SK-N-SH treated with all-trans-retinoic acid at 6 μM for 48 hours (cell line): ENCODE results near the gene TPRG1.

Experiments used
- BACH2 ChIP-seq: fragments of 250-450 bp; sonication (Bioruptor Pico); IDR thresholded peaks from 2 replicates; pipeline ENCODE4 v1.9.0; 2021; ENCODE audit warnings: mild to moderate bottlenecking, borderline replicate concordance
- CSDC2 ChIP-seq: fragments of 250-450 bp; sonication (Bioruptor Pico); IDR thresholded peaks from 2 replicates; pipeline ENCODE4 v1.5.0; 2020; ENCODE audit warnings: mild to moderate bottlenecking, moderate library complexity
- ISL1 ChIP-seq: fragments of 250-450 bp; sonication (Bioruptor Pico); IDR thresholded peaks from 2 replicates; pipeline ENCODE4 v2.1.2; 2022; ENCODE audit warnings: mild to moderate bottlenecking, moderate library complexity
- OSR1 ChIP-seq: fragments of 250-450 bp; sonication (Bioruptor Pico); IDR thresholded peaks from 2 replicates; pipeline ENCODE4 v1.8.0; 2022; ENCODE audit warnings: moderate library complexity, mild to moderate bottlenecking, inconsistent platforms
- PPARA ChIP-seq: fragments of 250-450 bp; sonication (Bioruptor Pico); IDR thresholded peaks from 2 replicates; pipeline ENCODE4 v1.5.0; 2020; ENCODE audit warnings: mild to moderate bottlenecking, borderline replicate concordance
- TCF4 ChIP-seq: fragments of 250-450 bp; sonication (Bioruptor Pico); IDR thresholded peaks from 2 replicates; pipeline ENCODE4 v1.8.0; 2021; ENCODE audit warnings: mild to moderate bottlenecking, moderate library complexity, borderline replicate concordance
- ZFP30 ChIP-seq: fragments of 450-650 bp; formaldehyde crosslinking; IDR thresholded peaks from 2 replicates; pipeline ENCODE4 v1.5.0; 2022; ENCODE audit warnings: mild to moderate bottlenecking, moderate library complexity
- ZNF565 ChIP-seq: fragments of 450-650 bp; formaldehyde crosslinking; conservative IDR thresholded peaks from 2 replicates; pipeline ENCODE4 v1.5.0; 2020; ENCODE audit warnings: low read depth, mild to moderate bottlenecking, moderate library complexity
- ZNF70 ChIP-seq: fragments of 450-650 bp; formaldehyde crosslinking; IDR thresholded peaks from 2 replicates; pipeline ENCODE4 v1.5.0; 2020; ENCODE audit warnings: mild to moderate bottlenecking, moderate library complexity
- TF ChIP-seq, protein P1 (sequence below): fragments of 250-450 bp; sonication (Bioruptor Pico); IDR thresholded peaks from 2 replicates; pipeline ENCODE4 v1.8.0; 2020; ENCODE audit warnings: mild to moderate bottlenecking, moderate library complexity, borderline replicate concordance
- TF ChIP-seq, protein P2 (sequence below): fragments of 250-450 bp; sonication (Bioruptor Pico); IDR thresholded peaks from 2 replicates; pipeline ENCODE4 v1.5.1; 2021; ENCODE audit warnings: mild to moderate bottlenecking, moderate library complexity
- TF ChIP-seq, protein P3 (sequence below): fragments of 250-450 bp; sonication (Bioruptor Pico); IDR thresholded peaks from 2 replicates; pipeline ENCODE4 v1.5.0; 2020; ENCODE audit warnings: mild to moderate bottlenecking, moderate library complexity

DNA sequence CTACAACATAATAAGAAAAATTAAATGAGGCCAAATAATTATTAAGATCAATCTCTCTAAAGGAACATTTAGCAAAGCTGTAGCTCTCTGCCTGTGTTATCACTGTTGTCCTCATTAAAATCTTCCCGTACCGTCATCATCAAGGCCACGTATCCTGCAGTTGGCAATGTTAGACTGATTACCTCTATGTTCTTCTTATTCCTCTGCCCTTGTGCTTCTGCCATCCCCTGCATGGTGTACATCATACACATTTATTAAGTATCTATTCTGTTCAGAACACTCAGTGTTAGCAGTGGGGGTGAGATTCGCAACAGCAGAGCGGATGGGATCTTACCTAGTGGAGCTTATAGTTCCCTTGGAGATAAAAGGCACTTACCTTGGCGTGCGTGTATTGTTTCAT lies 12.8 kb downstream of the TPRG1 start:
- TF ChIP-seq BACH2 (CRISPR knock-in tag) (no peak), ZNF70 (CRISPR knock-in tag) (no peak), TCF4 (CRISPR knock-in tag) (no peak), PPARA (CRISPR knock-in tag) (no peak), OSR1 (CRISPR knock-in tag) (no peak), CSDC2 (CRISPR knock-in tag) (no peak), ISL1 (CRISPR knock-in tag) (no peak), ZFP30 (CRISPR knock-in tag) (no peak), ZNF565 (CRISPR knock-in tag) (no peak)
- TF ChIP-seq, protein P1, sequence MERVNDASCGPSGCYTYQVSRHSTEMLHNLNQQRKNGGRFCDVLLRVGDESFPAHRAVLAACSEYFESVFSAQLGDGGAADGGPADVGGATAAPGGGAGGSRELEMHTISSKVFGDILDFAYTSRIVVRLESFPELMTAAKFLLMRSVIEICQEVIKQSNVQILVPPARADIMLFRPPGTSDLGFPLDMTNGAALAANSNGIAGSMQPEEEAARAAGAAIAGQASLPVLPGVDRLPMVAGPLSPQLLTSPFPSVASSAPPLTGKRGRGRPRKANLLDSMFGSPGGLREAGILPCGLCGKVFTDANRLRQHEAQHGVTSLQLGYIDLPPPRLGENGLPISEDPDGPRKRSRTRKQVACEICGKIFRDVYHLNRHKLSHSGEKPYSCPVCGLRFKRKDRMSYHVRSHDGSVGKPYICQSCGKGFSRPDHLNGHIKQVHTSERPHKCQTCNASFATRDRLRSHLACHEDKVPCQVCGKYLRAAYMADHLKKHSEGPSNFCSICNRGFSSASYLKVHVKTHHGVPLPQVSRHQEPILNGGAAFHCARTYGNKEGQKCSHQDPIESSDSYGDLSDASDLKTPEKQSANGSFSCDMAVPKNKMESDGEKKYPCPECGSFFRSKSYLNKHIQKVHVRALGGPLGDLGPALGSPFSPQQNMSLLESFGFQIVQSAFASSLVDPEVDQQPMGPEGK (CRISPR knock-in tag), result no peak
- TF ChIP-seq, protein P2, sequence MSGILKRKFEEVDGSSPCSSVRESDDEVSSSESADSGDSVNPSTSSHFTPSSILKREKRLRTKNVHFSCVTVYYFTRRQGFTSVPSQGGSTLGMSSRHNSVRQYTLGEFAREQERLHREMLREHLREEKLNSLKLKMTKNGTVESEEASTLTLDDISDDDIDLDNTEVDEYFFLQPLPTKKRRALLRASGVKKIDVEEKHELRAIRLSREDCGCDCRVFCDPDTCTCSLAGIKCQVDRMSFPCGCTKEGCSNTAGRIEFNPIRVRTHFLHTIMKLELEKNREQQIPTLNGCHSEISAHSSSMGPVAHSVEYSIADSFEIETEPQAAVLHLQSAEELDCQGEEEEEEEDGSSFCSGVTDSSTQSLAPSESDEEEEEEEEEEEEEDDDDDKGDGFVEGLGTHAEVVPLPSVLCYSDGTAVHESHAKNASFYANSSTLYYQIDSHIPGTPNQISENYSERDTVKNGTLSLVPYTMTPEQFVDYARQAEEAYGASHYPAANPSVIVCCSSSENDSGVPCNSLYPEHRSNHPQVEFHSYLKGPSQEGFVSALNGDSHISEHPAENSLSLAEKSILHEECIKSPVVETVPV (CRISPR knock-in tag), result no peak
- TF ChIP-seq, protein P3, sequence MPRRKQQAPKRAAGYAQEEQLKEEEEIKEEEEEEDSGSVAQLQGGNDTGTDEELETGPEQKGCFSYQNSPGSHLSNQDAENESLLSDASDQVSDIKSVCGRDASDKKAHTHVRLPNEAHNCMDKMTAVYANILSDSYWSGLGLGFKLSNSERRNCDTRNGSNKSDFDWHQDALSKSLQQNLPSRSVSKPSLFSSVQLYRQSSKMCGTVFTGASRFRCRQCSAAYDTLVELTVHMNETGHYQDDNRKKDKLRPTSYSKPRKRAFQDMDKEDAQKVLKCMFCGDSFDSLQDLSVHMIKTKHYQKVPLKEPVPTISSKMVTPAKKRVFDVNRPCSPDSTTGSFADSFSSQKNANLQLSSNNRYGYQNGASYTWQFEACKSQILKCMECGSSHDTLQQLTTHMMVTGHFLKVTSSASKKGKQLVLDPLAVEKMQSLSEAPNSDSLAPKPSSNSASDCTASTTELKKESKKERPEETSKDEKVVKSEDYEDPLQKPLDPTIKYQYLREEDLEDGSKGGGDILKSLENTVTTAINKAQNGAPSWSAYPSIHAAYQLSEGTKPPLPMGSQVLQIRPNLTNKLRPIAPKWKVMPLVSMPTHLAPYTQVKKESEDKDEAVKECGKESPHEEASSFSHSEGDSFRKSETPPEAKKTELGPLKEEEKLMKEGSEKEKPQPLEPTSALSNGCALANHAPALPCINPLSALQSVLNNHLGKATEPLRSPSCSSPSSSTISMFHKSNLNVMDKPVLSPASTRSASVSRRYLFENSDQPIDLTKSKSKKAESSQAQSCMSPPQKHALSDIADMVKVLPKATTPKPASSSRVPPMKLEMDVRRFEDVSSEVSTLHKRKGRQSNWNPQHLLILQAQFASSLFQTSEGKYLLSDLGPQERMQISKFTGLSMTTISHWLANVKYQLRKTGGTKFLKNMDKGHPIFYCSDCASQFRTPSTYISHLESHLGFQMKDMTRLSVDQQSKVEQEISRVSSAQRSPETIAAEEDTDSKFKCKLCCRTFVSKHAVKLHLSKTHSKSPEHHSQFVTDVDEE (CRISPR knock-in tag), result no peak
